Stimulated activated naive CD8-positive, alpha-beta T cell treated with anti-CD3 and anti-CD28 coated beads, Interleukin-15, amount 100 ng/mL, for 72 hours (primary cell): ENCODE results near the gene HAT1.

Experiments used
- ATAC-seq: fragments of 150-1000 bp; cut with Tn5 transposase; 2 replicates; pipeline ENCODE4 v1.10.0; 2021; ENCODE audit warnings: mild to moderate bottlenecking, moderate library complexity
- DNase-seq, 2 donors: peaks; one replicate each; pipeline ENCODE4 v3.0.0; 2021 to 2022
- H3K27ac Mint-ChIP-seq, 2 donors: one replicate each; pipeline ENCODE4 v1.8.0; 2022; ENCODE audit warnings: mild to moderate bottlenecking in 2 of 2, mixed read lengths in 2 of 2, moderate library complexity in 2 of 2
- H3K27me3 Mint-ChIP-seq: one replicate; pipeline ENCODE4 v1.8.0; 2022; ENCODE audit warnings: mixed read lengths
- H3K4me1 Mint-ChIP-seq: one replicate; pipeline ENCODE4 v1.8.0; 2022; ENCODE audit warnings: mild to moderate bottlenecking, mixed read lengths
- H3K4me3 Mint-ChIP-seq, 2 donors: one replicate each; pipeline ENCODE4 v1.8.0; 2022; ENCODE audit warnings: mild to moderate bottlenecking in 2 of 2, mixed read lengths in 2 of 2, moderate library complexity in 1 of 2
- H3K9me3 Mint-ChIP-seq, 2 donors: one replicate each; pipeline ENCODE4 v1.8.0; 2022; ENCODE audit warnings: mixed read lengths in 2 of 2

The HAT1 gene

GRCh38 chr2:172021955-172022354, 99.7 kb downstream of the HAT1 start:
- H3K9me3 Mint-ChIP-seq, result no peaks in the 10 kb centered on the region
- no peak for DNase-seq

GRCh38 chr2:172031536-172031935, 109.3 kb downstream of the HAT1 start:
- Mint-ChIP-seq H3K9me3 (no peaks in the 10 kb centered on the region), H3K27ac (no peak overlapping the region), H3K4me1 (no peaks in the 10 kb centered on the region), H3K4me3 (no peak overlapping the region), H3K27me3 (no peaks in the 10 kb centered on the region)
- no peak for ATAC-seq
- no peak for DNase-seq

More at GRCh38 chr2:172021955-172022354, 99.7 kb downstream of the HAT1 start:
- H3K27ac Mint-ChIP-seq, result no peak overlapping the region
- H3K27me3 Mint-ChIP-seq, result no peaks in the 10 kb centered on the region
- peaks cover 13% of the 10 kb centered on the region for H3K4me1 Mint-ChIP-seq
- H3K4me3 Mint-ChIP-seq, result no peak overlapping the region
- ATAC-seq, result no peak
